Thyroid gland (tissue), 4 donors: ENCODE data around the gene GLYR1.

Source experiments
- CTCF ChIP-seq, 6 experiments: fragments of 200-600 bp in 3 of 6; fragments of 450-650 bp in 3 of 6; sonication (generic) in 3 of 6; IDR thresholded peaks; one replicate each; pipeline ENCODE4 v1.5.1; 2016 to 2019; ENCODE audit warnings: antibody characterized with exemption in 6 of 6, mild to moderate bottlenecking in 2 of 6, inconsistent platforms in 1 of 6, moderate library complexity in 1 of 6
- POLR2A ChIP-seq, 2 donors: fragments of 450-650 bp; IDR thresholded peaks; one replicate each; pipeline ENCODE4 v1.6.1; 2017; ENCODE audit warnings: antibody characterized with exemption in 2 of 2, mild to moderate bottlenecking in 2 of 2, moderate library complexity in 1 of 2

DNA sequence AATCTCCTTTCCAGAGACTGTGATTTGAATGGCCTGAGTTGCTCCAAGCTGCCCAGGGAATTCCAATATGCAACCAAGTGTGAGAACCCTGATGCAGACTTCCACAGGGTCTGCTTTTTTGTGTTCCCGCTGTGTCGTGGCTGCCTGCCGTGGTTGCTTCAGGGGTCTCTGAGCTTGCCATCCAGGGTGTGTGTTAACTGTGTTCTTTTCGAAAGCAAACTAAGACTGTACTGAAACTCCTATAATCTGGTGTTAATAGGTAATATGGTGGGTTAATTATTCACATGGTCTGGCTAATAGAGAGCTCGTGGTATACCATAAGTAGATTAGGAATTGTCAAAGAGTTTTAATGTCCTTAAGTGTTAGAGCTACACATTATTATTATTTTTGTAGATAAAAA lies 20.9 kb upstream of the GLYR1 start:
- no peak for TF ChIP-seq CTCF (IDR thresholded peaks at IDR 0.05)
- TF ChIP-seq POLR2A (IDR thresholded peaks at IDR 0.05), result no peak
